ENCODE results near the gene DNAJC5. TPM values are rescaled to one million over a fixed set of nuclear protein-coding genes. Genes with fewer than 3 reads are reported as not detected.
A peak's percentile ranks its signal among the peaks of the same experiment; 100 is the strongest.

The DNAJC5 gene
- total and polyA plus RNA-seq, 2 donors (not counting 1 experiment from before 2014, with no cell fraction given) = 12.2 to 33.3 TPM

DNA sequence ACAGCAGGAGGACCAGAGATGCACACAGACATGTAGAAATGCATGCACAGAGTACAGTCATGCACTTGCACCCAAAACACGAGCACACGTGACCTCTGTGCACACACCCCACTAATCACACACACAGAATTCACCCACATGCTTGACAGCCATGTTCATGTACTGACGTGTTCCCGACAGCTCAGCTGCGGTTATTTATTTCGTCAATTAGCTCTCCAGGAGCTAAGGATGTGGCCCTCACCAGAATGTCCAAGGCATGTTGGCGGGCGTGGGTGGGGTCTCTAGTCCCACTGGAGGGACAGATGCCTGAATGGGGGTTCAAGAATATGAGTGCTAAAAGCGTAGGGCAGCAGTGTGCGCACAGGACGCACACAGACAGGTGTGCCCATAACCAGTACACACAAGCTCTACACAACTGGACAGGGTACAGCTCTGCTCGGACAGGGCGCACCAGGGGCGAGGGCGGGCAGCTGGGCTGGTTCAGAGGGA, 85.4 kb downstream of the DNAJC5 start:
- intact Hi-C loops (cut with micrococcal nuclease) = loop anchor here (1.0 to 5.0 kb wide), 5 partner anchors 58 to 140 kb away; partner anchors contain the start of genes DNAJC5, LKAAEAR1, OPRL1 and TCEA2

More for the DNA sequence above, 85.4 kb downstream of the DNAJC5 start:
- peak overlapping the region in 4 of 5 experiments; percentile 18 to 85 (median 71) for H3K4me3 ChIP-seq (ENCODE audit: control extremely low read depth in 1 of 5, extremely low read depth in 1 of 5, insufficient read depth in 1 of 5, low read depth in 2 of 5, low read length in 4 of 5)
- H3K4me2 ChIP-seq (replicated peaks; ENCODE audit: low read depth, low read length, poor library complexity, severe bottlenecking) = peak overlapping the region; percentile 93
- Mint-ChIP-seq H3K4me1 (peaks cover 53% of the 10 kb centered on the region), H3K27me3 (no peaks in the 10 kb centered on the region), H3K9me3 (ENCODE audit: insufficient read depth) (no peaks in the 10 kb centered on the region), H3K4me3 (peak overlapping the region; percentile 90), H3K27ac (peak overlapping the region; percentile 94)
- H2AFZ ChIP-seq (ENCODE audit: insufficient read depth, low read depth, low read length, poor library complexity, severe bottlenecking) = peak overlapping the region; percentile 71
- peaks cover 0 to 26% of the 10 kb centered on the region in 2 experiments for H3K36me3 ChIP-seq (replicated peaks in 1 of 2; ENCODE audit: control extremely low read depth in 1 of 2, control insufficient read depth in 1 of 2, extremely low read depth in 1 of 2, insufficient read depth in 2 of 2, low read length in 1 of 2)
- CTCF ChIA-PET = interaction anchor here (0.6 to 2.3 kb wide), 18 partner anchors 9 to 484 kb away, joined by 3 to 25 read pairs (median 5); partner anchors contain the start of genes LKAAEAR1, OPRL1, PTK6 and RGS19
- DNase-seq (no peak), ATAC-seq (ENCODE audit: low read depth) (peak; percentile 3)
- WGBS (ENCODE audit: insufficient coverage) = 51% methylated on average over 9 of the region's 15 CpGs
- H3K4me1 ChIP-seq (ENCODE audit: control insufficient read depth in 2 of 2, insufficient read depth in 2 of 2, low read length in 2 of 2) = peaks cover 30 to 46% of the 10 kb centered on the region in 2 donors
- peaks cover 39% of the 10 kb centered on the region for H3K79me2 ChIP-seq (ENCODE audit: control insufficient read depth, insufficient read depth, low read length)
- no peaks in the 10 kb centered on the region for H3K9me3 ChIP-seq (ENCODE audit: control extremely low read depth in 1 of 3, control insufficient read depth in 2 of 3, insufficient read depth in 1 of 3, low read length in 2 of 3)
- H3K27ac ChIP-seq (ENCODE audit: low read length in 2 of 2) = peak overlapping the region; percentile 69 to 87
- peak overlapping the region; percentile 71 for H3K9ac ChIP-seq (ENCODE audit: low read length)
- peaks cover 44% of the 10 kb centered on the region for H4K20me1 ChIP-seq (ENCODE audit: control insufficient read depth, insufficient read depth, low read length, poor library complexity, severe bottlenecking)
- no peak for TF ChIP-seq EZH2 (IDR thresholded peaks at IDR 0.05; ENCODE audit: borderline replicate concordance, insufficient read depth, low read depth, low read length, poor library complexity, severe bottlenecking)
- TF ChIP-seq, protein P1, sequence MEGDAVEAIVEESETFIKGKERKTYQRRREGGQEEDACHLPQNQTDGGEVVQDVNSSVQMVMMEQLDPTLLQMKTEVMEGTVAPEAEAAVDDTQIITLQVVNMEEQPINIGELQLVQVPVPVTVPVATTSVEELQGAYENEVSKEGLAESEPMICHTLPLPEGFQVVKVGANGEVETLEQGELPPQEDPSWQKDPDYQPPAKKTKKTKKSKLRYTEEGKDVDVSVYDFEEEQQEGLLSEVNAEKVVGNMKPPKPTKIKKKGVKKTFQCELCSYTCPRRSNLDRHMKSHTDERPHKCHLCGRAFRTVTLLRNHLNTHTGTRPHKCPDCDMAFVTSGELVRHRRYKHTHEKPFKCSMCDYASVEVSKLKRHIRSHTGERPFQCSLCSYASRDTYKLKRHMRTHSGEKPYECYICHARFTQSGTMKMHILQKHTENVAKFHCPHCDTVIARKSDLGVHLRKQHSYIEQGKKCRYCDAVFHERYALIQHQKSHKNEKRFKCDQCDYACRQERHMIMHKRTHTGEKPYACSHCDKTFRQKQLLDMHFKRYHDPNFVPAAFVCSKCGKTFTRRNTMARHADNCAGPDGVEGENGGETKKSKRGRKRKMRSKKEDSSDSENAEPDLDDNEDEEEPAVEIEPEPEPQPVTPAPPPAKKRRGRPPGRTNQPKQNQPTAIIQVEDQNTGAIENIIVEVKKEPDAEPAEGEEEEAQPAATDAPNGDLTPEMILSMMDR (IDR thresholded peaks at IDR 0.05) = no peak
- POLR2A ChIA-PET = interaction anchor here (0.6 to 2.3 kb wide), 17 partner anchors 9 to 459 kb away, joined by 3 to 12 read pairs (median 4); partner anchors contain the start of genes DNAJC5, OPRL1, PPDPF and RGS19
- no peaks in the 10 kb centered on the region for H3K27me3 ChIP-seq (replicated peaks in 1 of 4; ENCODE audit: control extremely low read depth in 1 of 4, control insufficient read depth in 3 of 4, insufficient read depth in 4 of 4, low read length in 3 of 4)

Data from B cell (primary cell).